HG02885 (cell line): ENCODE measurements around the gene ATP6V0D1.

ENCODE experiments used
- ATAC-seq: cut with Tn5 transposase; IDR thresholded peaks from one replicate; pipeline ENCODE4 v1.9.1; 2021; ENCODE audit warnings: mild to moderate bottlenecking; ENCODE audit not compliant: unreplicated experiment, poor library complexity

The ATP6V0D1 gene

DNA sequence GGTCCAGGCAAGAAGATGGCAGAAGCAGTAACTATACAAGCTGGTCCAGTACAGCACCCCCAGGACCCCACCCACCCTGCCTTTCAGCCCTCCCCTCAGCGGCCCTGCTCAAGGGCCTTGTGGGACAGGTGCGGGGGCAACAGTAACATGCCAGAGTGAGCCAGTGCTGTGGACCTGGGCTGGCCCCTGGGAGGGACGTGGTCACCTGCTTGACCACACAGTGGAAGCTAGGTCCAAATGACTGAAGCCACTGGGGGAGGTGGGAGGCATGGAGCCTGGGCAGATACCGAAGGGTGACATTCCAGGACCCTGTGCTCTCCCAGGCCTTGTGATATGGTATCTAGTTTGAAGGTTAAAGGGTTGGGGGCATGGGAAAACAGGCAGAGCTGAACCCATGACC lies 17.3 kb downstream of the ATP6V0D1 start:
- ATAC-seq: no peak

DNA sequence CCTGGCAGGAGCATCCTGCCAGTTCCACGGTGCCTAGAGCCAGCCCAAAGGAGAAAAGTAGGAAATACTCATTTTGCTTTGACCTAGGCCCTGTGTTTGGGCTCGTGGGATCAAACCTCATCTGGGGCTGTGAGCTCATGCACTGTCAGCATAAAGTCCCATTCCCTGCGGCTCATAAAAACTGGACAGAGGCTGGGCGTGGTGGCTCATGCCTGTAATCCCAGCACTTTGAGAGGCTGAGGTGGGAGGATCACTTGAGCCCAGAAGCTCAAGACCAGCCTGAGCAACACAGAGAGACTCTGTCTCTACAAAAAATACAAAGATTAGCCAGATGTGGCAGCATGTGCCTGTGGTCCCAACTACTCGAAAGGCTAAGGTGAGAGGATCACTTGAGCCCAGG lies 17.9 kb downstream of the ATP6V0D1 start:
- no peak for ATAC-seq

DNA sequence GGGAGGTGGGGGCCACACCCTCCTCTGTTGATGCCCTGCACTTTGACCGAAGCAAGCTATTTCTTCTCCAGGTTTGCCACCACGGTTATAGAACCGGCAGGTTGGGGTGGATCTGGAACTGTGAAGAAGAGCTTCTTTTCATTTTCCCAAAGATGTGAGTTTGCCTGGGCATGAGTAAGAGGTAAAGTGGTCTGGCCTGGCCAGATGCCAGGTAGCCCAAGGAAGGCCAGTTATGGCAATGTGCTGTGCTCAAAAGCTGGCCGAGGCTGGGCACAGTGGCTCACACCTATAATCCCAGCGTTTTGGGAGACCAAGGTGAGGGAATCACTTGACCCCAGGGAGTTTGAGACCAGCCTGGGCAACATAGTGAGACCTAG lies 18.7 kb downstream of the ATP6V0D1 start:
- no peak for ATAC-seq

DNA sequence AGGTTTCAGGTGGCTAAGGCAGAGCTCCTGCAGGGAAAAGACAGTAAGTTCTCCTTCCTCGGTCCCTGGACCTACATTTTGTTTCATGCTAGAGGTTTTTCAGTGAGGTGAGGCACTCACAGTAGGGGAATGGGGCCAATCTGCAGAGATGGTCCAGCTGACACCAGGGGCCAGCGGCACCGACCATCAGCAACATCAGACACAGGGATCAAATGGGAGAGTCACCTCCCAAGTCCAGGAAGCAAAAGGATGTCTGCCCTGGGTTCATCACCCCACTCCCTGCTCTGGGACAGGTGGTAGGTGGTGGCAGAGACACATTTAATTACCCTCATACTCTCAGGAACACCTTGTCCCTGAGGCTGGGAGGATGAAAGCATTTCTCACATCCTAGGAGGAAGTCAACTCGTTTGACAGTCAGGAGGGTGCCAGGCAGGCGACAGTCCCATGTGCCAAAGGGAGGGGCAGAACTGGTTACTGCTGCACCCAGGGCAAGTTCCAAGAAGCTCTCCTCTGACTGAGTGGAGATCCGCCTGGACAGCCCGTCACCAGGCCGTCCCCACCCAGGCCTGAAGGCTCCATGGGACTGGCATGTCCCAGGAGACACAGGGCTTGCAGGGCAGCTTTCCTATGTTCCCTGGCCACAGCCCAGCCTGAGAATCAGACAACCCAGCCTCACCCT lies 19.2 kb downstream of the ATP6V0D1 start:
- ATAC-seq: no peak

DNA sequence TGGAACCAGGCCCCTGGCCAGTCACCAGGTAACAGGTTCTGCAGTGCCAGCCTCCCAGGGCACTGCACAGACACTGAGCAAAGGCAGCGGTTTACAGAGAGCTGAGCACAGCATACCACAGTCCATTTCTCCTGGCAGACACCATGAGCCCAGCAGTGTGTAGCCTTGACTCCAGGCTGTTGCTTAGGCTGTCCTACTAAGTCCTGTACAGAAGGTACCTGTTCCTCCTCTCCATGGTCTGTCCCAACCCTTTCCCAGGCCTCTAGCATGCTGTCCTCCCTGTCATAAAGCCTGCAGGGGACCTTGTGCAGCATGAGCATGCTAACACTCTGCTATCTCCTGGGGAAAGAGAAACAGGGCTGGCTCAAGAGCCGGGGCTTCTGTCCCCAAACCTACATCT lies 20.0 kb downstream of the ATP6V0D1 start:
- no peak for ATAC-seq

DNA sequence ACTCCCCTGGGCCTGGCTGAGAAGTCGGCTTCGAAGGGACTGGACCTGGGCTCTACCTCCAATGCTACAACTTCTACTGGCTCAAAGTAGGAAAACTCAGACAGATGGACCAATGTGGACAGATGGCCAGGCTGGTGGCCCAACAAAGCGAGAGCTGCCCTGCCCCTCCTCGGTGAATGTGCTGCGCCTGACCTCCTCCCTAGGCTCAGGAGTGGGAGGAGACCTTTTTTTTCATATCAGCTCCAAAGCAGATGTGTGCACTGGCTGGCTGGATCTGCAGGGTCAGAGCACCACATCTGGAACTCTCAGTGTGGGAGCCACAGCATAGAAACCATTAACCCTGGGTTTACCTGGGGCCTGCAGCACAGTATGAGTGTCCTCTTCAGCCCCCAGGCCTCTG lies 20.8 kb downstream of the ATP6V0D1 start:
- ATAC-seq: no peak

DNA sequence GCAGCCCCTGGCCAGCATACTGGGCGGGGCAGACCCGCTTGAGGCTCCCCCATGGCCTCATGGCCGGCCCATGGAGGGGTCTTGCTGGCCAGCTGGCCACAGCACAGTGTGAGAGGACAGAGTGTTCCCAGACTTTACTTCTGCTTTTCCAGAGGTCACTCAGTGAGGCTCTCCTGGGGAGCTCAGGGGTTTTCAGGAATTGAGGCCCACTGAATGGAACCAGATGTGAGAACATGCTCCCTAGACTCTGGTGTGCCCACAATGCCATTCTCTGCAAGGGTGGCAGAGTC lies 21.2 kb downstream of the ATP6V0D1 start:
- no peak for ATAC-seq

DNA sequence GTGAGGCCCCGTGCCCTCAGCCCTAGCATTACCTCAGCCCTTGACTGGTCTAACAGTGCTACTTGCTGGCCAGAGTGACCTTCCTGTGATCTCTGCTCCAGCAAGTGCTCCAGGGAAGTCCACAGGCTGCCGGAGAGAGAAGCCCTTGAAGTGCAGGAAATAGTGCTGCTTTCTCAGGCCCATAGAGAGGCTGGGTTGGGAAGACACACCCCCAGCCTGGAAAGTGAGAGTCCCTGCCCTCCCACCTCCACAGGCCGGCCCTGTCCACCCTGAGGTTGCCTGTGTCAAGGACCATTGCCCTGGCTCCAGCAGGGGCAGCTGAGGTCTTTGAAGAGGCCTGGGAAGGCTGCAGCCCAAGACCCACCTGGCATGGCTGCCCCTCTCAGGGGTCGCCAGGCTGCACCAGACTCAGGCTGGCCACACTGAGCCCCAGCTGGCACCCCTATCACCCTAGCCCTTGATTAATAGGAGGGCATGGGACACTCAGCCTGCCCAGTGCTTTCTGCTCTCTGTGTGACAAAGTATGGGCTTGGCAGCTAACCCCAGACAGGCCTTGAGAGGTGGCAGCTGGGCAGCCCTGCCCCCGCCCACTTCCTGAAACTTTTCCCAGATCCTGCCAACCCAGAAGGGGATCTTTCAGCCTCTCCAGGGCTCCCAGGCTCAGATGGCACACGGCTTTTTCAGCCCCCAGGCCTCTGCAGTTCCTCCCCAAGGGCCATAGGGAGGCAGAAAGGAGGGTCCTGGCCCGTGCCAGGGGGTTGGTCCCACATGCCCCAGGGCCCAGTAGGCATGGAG lies 21.7 kb downstream of the ATP6V0D1 start:
- ATAC-seq: no peak

DNA sequence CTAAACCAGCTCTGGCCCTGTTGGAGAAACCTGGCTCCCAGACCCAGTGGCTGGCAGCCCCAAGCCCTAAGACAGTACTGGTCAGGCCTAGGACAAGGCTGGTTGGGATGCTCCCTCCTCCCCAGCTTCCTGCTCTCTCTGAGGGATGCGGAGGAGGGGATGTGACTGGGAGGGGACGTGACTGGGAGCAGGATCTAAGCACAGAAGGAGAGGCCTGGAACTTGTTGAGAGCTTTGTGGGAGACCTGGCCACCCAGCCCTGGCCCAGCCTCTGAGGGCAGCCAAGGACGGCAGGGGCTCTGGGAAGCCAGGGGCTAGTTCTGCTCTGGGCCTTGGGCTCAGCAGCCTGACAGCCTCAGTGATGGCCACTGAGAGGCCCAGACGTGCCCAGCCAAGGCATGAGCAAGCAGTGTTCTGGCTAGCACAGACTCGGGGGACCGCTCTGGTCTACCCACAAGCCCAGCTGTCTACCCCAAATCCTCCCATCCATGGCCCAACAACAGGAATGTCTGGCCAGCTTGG lies 22.8 kb downstream of the ATP6V0D1 start:
- ATAC-seq: no peak

DNA sequence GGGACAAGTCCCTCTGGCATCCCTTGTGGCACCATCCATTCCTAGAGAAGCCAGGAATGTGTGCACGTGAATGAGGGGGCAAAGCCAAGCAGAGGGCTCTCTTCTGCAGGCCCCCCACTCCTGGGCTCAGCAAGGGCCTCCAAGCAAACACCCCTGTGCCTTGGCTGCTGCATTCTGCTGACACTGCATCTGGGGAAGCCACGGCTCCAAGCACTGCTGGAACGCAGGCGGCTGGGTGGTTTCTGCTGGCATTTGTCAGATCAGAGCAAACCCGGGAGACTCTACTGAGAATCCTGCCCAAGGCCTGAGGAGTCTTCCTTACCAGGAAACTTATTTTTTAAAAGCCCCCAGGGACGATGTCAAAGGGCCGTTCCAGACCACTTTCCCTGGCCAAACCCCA lies 23.3 kb downstream of the ATP6V0D1 start:
- no peak for ATAC-seq

DNA sequence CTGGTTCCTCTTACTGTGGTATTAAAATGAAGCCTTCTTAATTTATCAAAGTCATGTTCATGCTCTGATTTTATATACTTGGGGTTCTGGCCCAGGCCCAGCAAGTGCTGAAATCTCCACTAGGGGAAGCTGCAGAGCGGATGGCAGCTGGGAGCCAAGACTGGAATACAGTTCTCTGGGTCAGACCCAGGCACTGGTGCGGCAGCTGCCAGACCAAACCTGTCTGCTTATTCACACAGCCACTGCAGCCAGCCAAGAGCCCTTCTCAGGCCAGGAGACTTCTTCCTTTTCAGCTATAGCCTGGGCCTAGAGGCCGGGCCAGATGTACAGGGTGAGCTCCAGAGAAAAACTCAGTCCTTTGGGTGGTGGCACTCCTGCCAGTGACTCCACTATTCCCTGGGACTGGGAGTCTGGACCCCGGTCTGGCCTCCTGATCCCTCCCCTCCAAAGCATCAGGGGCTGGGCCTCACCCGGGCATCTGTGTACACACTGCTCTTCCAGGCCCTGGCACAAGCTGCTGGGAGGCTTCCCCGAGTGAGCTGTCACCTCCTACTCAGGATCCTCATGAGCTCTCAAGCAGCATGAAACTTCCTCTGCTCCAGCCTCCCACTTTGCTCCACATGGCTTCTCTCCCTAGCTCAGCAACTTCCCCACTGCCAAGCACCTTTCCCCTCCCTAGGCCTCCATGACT lies 24.4 kb downstream of the ATP6V0D1 start:
- ATAC-seq: no peak

DNA sequence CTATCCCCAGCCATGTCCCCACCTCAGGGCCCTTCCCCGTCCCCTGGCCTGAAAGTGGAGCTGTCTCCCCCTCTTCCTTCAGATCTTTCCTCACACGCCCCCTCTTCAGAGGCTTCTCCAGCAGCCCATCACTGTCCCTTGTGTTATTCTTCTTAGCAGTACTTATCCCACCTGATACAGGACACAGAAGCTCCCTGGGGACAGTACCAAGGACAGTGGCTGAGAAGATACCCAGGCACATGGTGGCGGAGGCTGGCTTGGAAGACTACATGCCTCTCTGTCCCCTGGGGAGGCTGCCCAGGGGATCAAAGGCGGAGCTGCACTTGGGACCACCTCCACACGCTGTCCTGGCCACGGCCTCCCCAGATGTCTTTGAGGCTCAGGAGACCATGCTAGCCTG lies 26.1 kb downstream of the ATP6V0D1 start:
- ATAC-seq: no peak

DNA sequence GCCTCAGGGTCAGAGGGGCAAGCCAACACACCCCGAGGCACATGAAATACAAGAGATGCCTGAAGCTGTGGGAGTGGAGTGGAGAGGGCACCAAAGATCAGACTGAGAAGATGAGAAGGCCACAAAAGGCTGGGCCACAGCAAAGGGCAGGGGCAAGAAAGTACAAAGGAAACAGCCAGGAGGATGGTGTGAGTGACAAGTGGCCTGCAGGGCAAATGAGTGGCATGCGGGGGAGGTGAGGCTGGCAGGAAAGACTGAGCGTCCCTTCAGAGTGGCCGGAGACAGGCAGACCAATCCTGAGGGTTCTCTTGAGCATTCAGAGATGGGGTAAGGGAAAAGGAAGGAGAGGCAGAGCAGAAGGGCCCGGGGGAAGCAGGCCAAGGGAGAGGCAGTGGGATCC lies 26.9 kb downstream of the ATP6V0D1 start:
- ATAC-seq: no peak

DNA sequence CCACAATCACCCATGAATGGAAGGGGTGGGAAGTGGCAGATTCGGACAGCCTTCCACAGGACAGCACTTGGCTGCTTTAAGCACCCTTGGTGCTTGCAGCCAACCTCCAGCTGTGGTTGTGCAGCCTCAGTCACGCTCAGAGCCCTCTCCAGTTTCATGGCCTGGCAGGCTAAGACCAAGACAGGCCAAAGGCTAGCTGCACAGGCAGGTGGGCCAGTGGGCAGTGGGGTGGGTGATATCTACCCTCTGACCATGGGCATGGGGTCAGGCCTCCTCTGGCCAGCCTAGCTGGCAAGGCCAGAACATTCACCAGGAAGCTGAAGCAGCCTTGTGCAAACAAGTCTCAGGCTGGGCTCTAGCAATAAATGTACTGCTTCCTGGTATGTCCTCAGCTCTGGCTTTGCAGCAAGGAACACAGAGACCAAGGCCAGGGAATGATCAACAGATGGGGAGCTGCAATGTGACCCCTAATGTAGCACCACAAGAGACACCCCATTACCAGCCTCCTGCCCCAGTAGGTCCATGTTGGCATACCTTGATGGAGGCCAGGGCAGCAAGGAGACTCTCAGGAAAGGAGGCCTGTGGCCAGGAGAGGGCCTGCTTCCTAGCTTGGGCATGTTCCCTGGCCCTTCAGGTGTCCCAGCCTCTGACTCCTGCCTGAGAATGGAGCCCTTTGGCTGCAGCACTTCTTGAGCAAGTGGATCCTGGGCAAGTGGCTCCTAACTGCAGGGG lies 29.1 kb downstream of the ATP6V0D1 start:
- no peak for ATAC-seq

DNA sequence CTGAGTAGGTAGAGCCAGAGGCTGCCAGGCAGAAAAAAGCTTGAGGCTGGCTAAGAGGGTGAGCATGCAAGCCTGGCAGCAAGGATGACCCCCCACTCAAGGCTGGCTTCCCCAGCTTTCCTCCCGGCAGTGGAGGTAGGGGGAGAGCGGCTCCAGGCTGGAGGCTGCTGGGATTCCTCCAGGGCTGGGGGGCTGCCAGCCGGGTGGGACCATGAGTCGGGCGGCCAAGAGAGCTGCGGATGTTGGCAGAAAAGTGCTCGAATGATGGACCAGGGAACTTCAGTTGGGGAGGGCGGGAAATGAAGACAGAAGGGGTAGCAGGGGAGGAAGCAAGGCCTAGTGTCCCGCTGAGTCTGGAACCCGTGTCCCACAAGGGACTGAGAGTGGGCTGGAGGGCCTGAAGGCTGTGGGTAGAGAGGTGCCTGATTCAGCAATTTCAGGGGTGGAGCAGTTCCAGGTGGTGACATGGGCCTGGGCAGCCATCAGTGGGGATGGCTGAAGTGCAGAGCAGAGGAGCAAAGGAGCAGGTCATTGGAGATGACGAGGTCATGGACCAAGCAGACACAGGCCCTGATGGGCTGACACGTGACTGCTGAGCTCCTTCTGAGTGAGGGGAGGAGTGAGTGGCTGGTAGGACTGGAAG lies 29.8 kb downstream of the ATP6V0D1 start:
- no peak for ATAC-seq

DNA sequence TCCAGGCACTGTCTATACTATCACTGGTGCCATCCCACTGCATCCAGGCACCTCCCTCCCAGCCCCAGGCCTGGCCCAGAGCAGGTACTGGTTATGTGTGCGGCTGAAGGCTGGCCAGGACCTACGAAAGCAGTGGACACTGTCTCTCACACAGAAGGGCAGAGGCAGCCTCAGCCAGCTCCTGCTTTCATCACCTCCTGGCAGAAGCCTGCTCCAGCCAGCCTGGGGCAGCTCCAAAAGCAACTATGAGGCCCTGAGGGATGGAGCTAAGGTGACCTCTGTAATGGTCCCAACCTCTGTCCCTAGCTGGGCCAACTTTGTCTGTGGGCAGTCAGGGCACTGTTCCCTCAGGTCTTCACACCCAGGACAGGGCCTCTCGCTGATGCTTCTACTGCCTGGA lies 31.2 kb downstream of the ATP6V0D1 start:
- ATAC-seq: no peak

DNA sequence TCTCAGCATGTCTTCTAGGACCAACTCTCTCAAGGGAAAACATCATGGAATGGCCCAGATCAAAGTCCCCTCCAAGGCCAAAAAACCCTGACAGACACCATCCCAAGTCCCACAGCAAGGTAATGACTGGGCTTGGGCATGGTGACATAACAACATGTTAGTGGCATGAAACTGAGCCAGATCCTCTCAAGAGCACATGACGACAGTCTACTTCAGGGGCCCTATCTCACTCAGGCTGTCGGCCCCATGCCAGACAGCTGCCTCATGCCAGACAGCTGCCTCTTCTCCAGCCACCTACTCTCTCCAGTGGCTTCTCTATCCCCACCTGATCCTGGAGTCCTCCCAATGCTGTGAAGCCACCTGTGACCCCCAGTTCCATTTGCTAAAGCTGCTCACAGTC lies 31.6 kb downstream of the ATP6V0D1 start:
- ATAC-seq: no peak

DNA sequence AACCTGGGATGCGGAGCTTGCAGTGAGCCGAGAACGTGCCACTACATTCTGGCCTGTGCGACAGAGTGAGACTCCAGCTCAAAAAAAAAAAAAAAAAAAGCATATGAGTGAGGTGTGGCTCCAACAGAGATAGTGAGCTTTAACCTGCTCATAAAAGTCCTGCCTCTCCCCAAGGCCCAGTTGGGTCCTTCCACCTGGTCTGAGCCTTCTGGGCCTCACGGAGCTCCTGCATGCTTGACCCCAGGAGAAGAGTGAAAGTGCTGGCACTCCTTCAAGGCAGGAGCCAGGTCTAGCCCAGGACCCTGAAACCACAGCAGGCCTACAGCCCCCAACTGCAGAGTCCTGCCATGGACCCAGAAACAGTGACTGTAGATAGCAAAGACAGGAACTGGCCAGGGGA lies 32.4 kb downstream of the ATP6V0D1 start:
- no peak for ATAC-seq

DNA sequence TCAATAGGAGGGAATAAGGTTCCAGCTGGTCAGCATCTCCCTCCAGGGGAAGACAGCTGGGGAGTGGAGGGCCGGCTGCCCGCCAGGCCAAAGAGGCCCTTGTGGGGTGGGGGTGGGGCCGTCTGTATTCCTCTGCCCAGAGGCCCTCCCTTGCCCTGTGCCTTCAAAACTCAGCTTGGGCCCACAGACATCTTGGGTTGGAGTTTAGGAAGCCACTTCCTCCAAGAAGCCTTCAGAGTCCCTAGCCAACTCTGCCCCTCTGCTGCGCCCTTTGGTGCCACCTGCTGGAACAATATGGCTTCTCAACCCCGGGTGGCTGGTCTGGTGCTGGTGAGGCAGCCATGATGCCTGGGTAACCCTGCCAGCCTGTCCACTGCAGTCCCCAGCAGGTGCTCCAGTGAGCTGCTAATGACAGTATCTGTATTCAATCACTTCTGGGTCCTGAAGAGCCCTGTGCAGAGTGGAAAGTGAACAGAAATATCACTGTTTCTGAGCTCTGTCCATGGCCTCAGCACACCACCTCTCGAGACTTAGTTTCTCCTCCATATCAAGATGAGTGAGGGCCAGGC lies 33.4 kb downstream of the ATP6V0D1 start:
- peak; percentile 51 for ATAC-seq

DNA sequence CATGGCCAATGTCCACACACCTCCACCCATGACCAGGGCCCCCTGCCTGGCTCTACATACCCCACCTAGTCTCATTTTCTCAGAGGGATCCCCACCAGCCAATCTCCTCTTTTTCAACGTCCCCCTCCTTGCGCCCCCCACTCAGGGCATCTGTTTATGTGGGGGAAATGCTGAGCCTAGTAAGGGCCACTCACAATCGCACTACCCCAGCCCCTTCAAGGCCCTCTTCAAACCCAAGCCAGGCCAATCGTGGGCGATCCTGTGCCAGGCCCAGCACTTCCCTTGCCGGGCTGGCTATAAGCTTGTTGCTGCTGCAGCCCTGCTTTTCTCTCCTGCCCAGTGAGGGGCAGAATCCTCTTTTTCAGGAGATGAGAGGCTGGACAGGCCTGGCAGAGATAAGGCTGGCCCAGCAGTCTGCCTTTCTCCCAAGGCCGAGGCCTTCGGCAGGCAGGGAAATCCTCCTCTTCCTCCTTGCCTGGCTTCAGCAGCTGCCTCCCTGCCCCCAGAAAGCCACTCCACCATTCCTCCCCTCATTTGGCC lies 33.9 kb downstream of the ATP6V0D1 start:
- no peak for ATAC-seq
